ENCODE measurements around the gene TBC1D9B.
"Not testable (repeated sequence)": the region's sequence is repeated elsewhere in the genome, so short reads cannot be mapped to it uniquely, and the experiment has no call there.

Gene TBC1D9B

DNA sequence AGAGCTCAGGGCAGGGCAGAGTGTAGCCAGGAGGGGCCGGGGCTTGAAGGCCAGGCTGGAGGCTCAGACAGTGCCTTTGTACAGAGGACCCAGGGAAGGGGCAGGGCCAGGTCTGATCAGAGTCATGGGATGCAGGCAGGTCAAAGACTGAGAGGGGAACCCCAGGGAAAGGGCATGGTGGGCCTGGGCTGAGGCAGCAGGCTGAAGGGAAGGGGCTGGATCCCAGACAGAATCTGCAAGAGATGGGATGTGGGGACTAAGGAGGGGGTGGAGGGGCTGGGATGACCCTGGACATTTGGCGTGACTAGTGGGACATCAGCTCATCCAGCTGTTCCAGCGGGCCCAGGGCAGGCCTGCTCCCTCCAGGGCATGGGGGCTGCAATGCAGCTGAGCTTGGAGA is 33.6 kb downstream of the TBC1D9B start:
- H3K27ac ChIP-seq, result no peak overlapping the region
- TF ChIP-seq, protein P1, sequence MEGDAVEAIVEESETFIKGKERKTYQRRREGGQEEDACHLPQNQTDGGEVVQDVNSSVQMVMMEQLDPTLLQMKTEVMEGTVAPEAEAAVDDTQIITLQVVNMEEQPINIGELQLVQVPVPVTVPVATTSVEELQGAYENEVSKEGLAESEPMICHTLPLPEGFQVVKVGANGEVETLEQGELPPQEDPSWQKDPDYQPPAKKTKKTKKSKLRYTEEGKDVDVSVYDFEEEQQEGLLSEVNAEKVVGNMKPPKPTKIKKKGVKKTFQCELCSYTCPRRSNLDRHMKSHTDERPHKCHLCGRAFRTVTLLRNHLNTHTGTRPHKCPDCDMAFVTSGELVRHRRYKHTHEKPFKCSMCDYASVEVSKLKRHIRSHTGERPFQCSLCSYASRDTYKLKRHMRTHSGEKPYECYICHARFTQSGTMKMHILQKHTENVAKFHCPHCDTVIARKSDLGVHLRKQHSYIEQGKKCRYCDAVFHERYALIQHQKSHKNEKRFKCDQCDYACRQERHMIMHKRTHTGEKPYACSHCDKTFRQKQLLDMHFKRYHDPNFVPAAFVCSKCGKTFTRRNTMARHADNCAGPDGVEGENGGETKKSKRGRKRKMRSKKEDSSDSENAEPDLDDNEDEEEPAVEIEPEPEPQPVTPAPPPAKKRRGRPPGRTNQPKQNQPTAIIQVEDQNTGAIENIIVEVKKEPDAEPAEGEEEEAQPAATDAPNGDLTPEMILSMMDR (IDR thresholded peaks at IDR 0.05), result no peak
- TF ChIP-seq ZFX (IDR thresholded peaks at IDR 0.05; ENCODE audit: borderline replicate concordance), result no peak

DNA sequence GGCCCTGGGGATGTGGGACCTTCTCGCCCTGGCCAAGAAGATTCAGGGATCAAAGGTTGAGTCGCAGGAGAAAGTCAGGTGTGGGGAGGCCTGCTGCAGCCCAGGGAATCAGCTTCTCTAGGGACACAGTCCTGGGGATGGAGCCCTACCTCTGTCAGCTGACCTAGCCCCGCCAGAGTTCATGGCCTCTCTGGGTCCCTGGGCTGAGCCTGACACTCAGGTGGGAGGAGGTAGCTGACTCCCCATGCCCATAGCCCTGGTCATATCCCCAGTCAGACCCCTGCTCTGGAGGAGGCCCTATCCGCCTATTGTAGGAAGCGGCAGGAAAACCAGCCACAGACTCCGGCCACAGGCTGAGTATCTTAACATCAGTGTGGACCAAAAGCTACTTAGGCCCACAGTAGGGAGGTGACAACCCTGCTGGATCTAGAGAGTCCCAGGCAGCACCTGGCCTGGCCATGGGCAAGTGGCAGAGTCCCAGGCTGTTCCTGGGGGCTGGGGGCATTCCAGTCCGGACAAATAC is 34.0 kb downstream of the TBC1D9B start:
- H3K27ac ChIP-seq, result no peak overlapping the region
- TF ChIP-seq ZFX (IDR thresholded peaks at IDR 0.05; ENCODE audit: borderline replicate concordance), result no peak
- TF ChIP-seq, protein P1 (IDR thresholded peaks at IDR 0.05), result no peak

DNA sequence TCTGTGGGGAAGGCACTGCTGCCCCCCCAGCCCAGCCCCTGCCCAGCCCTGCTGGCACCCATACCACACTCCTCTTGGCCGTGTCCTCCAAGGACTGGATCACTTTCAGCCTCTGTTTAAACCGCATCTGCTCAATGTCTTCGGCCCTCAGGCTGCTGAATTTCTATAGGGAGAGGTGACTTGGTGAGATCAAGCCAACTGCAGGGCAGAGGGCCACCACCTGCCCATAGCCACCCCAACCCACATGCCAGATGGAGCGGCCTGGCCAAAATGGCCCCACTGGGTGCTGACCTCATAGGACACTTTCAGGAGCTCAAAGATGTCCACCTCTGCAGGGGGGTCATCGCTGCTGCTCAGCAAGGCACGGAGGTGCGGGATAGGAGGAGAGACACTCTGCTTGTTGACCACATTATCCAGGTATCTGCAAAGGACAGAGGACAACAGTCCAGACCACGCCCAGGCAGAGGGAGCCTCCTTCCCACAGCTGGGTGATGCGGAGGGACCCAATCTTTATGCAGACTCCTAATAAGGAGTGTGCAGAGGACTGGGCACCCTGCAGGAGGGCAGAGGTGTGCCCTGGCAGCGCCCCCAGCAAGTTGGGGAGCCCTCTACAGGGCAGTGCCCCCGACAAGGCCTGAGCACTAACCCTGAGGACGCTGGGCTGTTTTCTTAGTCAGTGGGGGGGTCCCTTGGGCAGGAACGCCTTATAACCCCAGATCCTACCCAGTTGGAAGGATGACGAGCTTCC is 34.7 kb downstream of the TBC1D9B start:
- TF ChIP-seq ZFX (IDR thresholded peaks at IDR 0.05; ENCODE audit: borderline replicate concordance), result no peak
- TF ChIP-seq, protein P1 (IDR thresholded peaks at IDR 0.05), result no peak
- H3K27ac ChIP-seq, result no peak overlapping the region

DNA sequence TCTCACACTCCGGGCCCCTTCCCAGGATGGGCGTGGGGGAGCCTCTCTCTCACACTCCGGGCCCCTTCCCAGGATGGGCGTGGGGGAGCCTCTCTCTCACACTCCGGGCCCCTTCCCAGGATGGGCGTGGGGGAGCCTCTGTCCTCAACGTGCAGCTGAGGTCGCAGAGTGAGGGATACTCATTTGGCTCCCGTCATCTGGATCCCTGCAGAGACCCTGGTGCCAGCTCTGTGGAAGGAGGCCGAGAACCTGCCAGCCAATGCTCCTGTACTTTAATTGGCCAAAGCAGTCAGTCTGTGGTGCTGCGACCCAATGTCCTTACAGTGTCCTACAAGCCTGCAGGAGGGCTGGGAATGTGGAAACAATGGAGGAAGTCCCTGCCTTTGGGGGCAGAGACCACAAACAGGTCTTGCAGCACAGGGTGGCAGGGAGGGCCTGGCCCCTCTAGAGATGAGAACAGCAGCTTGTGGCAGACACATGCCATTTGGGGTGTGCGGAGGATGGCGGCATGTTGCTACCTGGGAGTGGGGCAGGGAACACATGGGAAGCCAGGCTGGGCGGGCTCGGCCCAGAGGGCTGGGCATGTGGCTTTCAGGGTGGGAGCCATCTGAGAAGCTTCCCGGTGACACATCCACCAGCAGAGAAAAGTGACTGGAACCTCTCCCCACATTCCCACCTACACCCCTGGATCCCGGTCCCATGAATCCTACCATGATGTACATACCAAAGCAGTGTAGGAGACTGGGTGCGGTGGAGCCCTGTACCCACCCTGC is 35.5 kb downstream of the TBC1D9B start:
- no peak overlapping the region for H3K27ac ChIP-seq
- TF ChIP-seq ZFX (IDR thresholded peaks at IDR 0.05; ENCODE audit: borderline replicate concordance), result no peak
- TF ChIP-seq, protein P1 (IDR thresholded peaks at IDR 0.05), result no peak

DNA sequence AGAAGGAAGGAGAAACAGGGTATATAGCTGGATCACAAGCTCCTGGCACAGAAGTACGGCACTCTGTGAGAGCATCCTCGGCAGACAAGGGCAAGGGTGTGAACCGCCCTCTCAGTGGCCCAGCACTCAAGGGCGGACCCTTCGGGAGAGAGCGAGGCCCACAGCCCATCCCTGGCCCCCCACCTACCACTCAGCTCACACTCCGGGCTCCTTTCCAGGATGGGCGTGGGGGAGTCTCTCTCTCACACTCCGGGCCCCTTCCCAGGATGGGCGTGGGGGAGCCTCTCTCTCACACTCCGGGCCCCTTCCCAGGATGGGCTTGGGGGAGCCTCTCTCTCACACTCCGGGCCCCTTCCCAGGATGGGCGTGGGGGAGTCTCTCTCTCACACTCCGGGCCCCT is 36.2 kb downstream of the TBC1D9B start:
- H3K27ac ChIP-seq, result not testable (repeated sequence)

DNA sequence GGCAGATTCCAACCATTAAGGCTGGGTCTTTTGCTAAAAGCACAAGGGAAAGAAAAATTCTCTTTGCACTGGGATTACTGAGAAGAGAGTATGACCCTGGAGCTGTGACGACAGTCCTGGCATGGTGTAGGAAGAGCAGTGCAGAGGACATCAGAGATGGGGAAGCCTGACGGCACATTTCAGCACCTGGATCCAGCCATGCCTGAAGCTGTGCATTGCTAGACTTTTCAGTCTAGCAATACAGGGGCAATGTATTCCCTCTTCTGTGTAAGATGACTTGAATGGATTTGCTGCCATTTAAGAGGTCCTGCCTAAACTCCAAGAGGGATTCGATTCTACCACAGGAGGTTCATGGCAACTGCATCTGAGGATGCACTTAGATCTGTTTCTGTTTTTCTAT is 36.7 kb downstream of the TBC1D9B start:
- H3K27ac ChIP-seq, result no peak overlapping the region
- no peak for TF ChIP-seq ZFX (IDR thresholded peaks at IDR 0.05; ENCODE audit: borderline replicate concordance)
- TF ChIP-seq, protein P1 (IDR thresholded peaks at IDR 0.05), result no peak

DNA sequence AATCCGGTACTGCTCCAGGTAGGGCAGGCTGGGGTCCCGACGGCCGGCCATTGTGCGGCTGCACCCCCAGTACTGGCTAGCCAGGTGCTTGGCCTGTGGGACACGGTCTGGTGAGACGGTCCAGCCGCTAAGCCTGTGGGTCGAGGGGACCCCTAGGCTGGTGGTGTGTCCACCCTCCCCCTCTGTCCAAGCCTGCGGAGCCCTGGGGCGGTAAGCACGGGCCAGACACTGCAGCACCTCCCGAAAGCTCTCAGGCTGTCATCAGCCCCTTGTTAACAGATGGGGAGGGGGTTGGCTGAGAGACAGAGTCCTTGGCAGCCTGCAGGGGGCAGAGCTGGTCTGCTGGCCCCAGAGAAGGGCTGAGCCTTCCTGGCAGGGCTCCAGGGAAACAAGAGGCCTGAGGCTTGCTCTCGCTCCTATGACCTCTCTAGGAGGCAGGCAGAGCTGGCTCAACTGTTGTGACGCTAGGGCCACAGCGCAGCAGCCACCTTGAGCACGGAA is 37.2 kb downstream of the TBC1D9B start:
- TF ChIP-seq ZFX (IDR thresholded peaks at IDR 0.05; ENCODE audit: borderline replicate concordance), result no peak
- TF ChIP-seq, protein P1 (IDR thresholded peaks at IDR 0.05), result peak; percentile 57
- H3K27ac ChIP-seq, result no peak overlapping the region

All from 22Rv1 (cell line).